ENCODE results near the gene IMMP2L. TPM values are rescaled to one million over a fixed set of nuclear protein-coding genes. Genes with fewer than 3 reads are reported as not detected.

Gene IMMP2L
- total and polyA plus RNA-seq, 2 of the 4 experiments (the other 2 are of a cell fraction): 5.8 to 9.3 TPM

GRCh38 chr7:110842796-110843195 is 719.5 kb downstream of the IMMP2L start:
- ATAC-seq (ENCODE audit: low read depth) (no peak), DNase-seq (no peak)
- H2BK15ac ChIP-seq (ENCODE audit: low read depth, low read length): no peak overlapping the region
- intact Hi-C loops (cut with micrococcal nuclease) (no loop called here), in situ Hi-C loops (cut with MboI; ENCODE audit: low sequenced_read_pairs) (no loop called here), dilution Hi-C loops (cut with HindIII; ENCODE audit: low sequenced_read_pairs, unreplicated experiment) (no loop called here)
- no peak overlapping the region for H3K4ac ChIP-seq (ENCODE audit: low read depth, low read length)
- H3K4me3 ChIP-seq (ENCODE audit: insufficient read depth, low read depth, low read length): no peak overlapping the region
- H3K79me1 ChIP-seq (ENCODE audit: low read depth in 1 of 2, low read length in 2 of 2): no peaks in the 10 kb centered on the region
- H3K27me3 ChIP-seq (ENCODE audit: control insufficient read depth, insufficient read depth, low read length): no peaks in the 10 kb centered on the region
- H3K9ac ChIP-seq (ENCODE audit: low read depth, low read length): no peak overlapping the region
- H4K5ac ChIP-seq (ENCODE audit: low read depth, low read length): no peak overlapping the region
- no peak overlapping the region for H2BK5ac ChIP-seq (ENCODE audit: low read depth, low read length, poor library complexity, severe bottlenecking)
- no TSS peak for BruUV-seq (replicated peaks)
- ChIA-PET CTCF (no interaction called here), POLR2A (ENCODE audit: unreplicated experiment) (no interaction called here)
- H2AFZ ChIP-seq (replicated peaks; ENCODE audit: low read length, poor library complexity): no peak overlapping the region
- H3K14ac ChIP-seq (replicated peaks; ENCODE audit: low read depth, low read length): no peak overlapping the region
- H4K8ac ChIP-seq (ENCODE audit: low read depth in 2 of 2, low read length in 2 of 2): no peak overlapping the region
- H3K9me3 ChIP-seq (ENCODE audit: control insufficient read depth, insufficient read depth, low read length): no peaks in the 10 kb centered on the region
- H3K56ac ChIP-seq (ENCODE audit: extremely low read depth, insufficient read depth, low read length): no peak overlapping the region
- H3K4me1 ChIP-seq (ENCODE audit: control insufficient read depth, insufficient read depth, low read length): peaks cover 2% of the 10 kb centered on the region; the same call in 1 of the 2 replicates
- no peak overlapping the region for H2BK120ac ChIP-seq (ENCODE audit: low read depth, low read length)
- no peak overlapping the region for H3K18ac ChIP-seq (ENCODE audit: low read depth, low read length)
- H3K27ac ChIP-seq (ENCODE audit: insufficient read depth, low read length): no peak overlapping the region
- TF ChIP-seq CHD1 (IDR thresholded peaks at IDR 0.05; ENCODE audit: low read depth, low read length) (no peak), MXI1 (IDR thresholded peaks at IDR 0.05; ENCODE audit: borderline replicate concordance, low read depth, low read length) (no peak), MAFK (IDR thresholded peaks at IDR 0.05; ENCODE audit: low read depth, low read length) (no peak), RAD21 (IDR thresholded peaks at IDR 0.05; ENCODE audit: low read length) (no peak), CEBPB (IDR thresholded peaks at IDR 0.05; ENCODE audit: low read depth, low read length) (no peak), NFE2L2 (IDR thresholded peaks at IDR 0.05; ENCODE audit: low read depth, low read length) (no peak)
- TF ChIP-seq, protein P1, sequence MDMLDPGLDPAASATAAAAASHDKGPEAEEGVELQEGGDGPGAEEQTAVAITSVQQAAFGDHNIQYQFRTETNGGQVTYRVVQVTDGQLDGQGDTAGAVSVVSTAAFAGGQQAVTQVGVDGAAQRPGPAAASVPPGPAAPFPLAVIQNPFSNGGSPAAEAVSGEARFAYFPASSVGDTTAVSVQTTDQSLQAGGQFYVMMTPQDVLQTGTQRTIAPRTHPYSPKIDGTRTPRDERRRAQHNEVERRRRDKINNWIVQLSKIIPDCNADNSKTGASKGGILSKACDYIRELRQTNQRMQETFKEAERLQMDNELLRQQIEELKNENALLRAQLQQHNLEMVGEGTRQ (IDR thresholded peaks at IDR 0.05; ENCODE audit: low read depth, low read length): no peak
- H3K36me3 ChIP-seq (ENCODE audit: control insufficient read depth, insufficient read depth, low read length): no peaks in the 10 kb centered on the region
- no peak overlapping the region for H2AK5ac ChIP-seq (ENCODE audit: low read depth, low read length)
- H4K20me1 ChIP-seq (ENCODE audit: insufficient read depth, low read length): no peaks in the 10 kb centered on the region
- no peaks in the 10 kb centered on the region for H3K9me1 ChIP-seq (ENCODE audit: insufficient read depth, low read length)
- no peak overlapping the region for H2BK20ac ChIP-seq (ENCODE audit: low read depth, low read length)
- H2AK9ac ChIP-seq (replicated peaks; ENCODE audit: low read depth, low read length, poor library complexity): no peak overlapping the region
- no peak overlapping the region for H3K23ac ChIP-seq (ENCODE audit: low read depth, low read length)
- no peak overlapping the region for H3K4me2 ChIP-seq (ENCODE audit: low read depth, low read length)
- WGBS, 2 experiments (ENCODE audit: extremely low coverage in 2 of 2, insufficient read length in 1 of 2): no CpG with 5 or more reads among the region's 4 CpGs
- H4K91ac ChIP-seq (ENCODE audit: insufficient read depth, low read depth, low read length): no peak overlapping the region
